ENCODE results near the gene STK38L. TPM values are rescaled to one million over a fixed set of nuclear protein-coding genes. Genes with fewer than 3 reads are reported as not detected.

Gene STK38L
- total and polyA plus RNA-seq, 2 of the 8 experiments (the other 6 are each of a cell fraction or from before 2014, with no cell fraction given), result 8.1 to 63.6 TPM

GRCh38 chr12:27332407-27332713, 88.3 kb downstream of the STK38L start:
- POLR2A ChIA-PET (ENCODE audit: partially characterized antibody), result interaction anchor here (0.8 to 2.3 kb wide), 10 partner anchors 8 to 394 kb away, joined by 3 to 11 read pairs (median 4); partner anchors contain the start of gene FGFR1OP2
- DNase-seq (ENCODE audit: low read depth in 1 of 2, low spot score in 2 of 2) (no peak), FAIRE-seq (no peak)
- H3K56ac ChIP-seq (replicated peaks; ENCODE audit: insufficient read length, low read depth, low read length), result no peak overlapping the region
- H4K20me1 ChIP-seq (replicated peaks in 1 of 2; ENCODE audit: control insufficient read depth in 1 of 2, insufficient read depth in 2 of 2, low read length in 2 of 2), result peaks cover 2 to 3% of the 10 kb centered on the region in 2 experiments
- H3K23me2 ChIP-seq (ENCODE audit: low read depth, low read length), result peaks cover 12% of the 10 kb centered on the region
- H3K9ac ChIP-seq (replicated peaks in 1 of 4; ENCODE audit: extremely low read depth in 1 of 4, low read depth in 3 of 4, low read length in 3 of 4), result peak overlapping the region in 3 of 4 experiments; percentile 31 to 77 (median 67); a peak in 5 of 7 replicates
- H3K4me3 ChIP-seq (ENCODE audit: extremely low read depth in 1 of 4, insufficient read depth in 2 of 4, low read depth in 3 of 4, low read length in 4 of 4), result peak overlapping the region; percentile 68 to 80 (median 71)
- peak overlapping the region; percentile 9; the same call in 1 of the 2 replicates for H2BK15ac ChIP-seq (ENCODE audit: low read length)
- WGBS, 2 experiments (ENCODE audit: extremely low coverage in 1 of 2, insufficient coverage in 1 of 2, insufficient read length in 1 of 2, insufficient replicate concordance in 2 of 2, low coverage in 1 of 2, low lambda C conversion rate in 2 of 2, missing lambda C conversion rate in 1 of 2), result 15% methylated on average over 10 of the region's 10 CpGs; no CpG with 5 or more reads in 1 of the 2 experiments
- peaks cover 0 to 28% of the 10 kb centered on the region in 2 experiments; a peak in 2 of 4 replicates for H3K79me2 ChIP-seq (ENCODE audit: control insufficient read depth in 1 of 2, insufficient read depth in 2 of 2, low read length in 2 of 2)
- no peak overlapping the region for H3K14ac ChIP-seq (ENCODE audit: insufficient read length)
- H4K91ac ChIP-seq (replicated peaks; ENCODE audit: insufficient read length, low read length), result no peak overlapping the region
- peaks cover 0 to 8% (median 2%) of the 10 kb centered on the region in 4 experiments; a peak in 5 of 7 replicates for H3K4me1 ChIP-seq (replicated peaks in 1 of 4; ENCODE audit: control insufficient read depth in 3 of 4, insufficient read depth in 4 of 4, low read length in 3 of 4)
- H3K23ac ChIP-seq (ENCODE audit: insufficient read length), result no peak overlapping the region
- H2BK5ac ChIP-seq (ENCODE audit: low read depth, low read length), result no peak overlapping the region
- H2BK120ac ChIP-seq (replicated peaks; ENCODE audit: low read depth, low read length), result no peak overlapping the region
- peaks cover 3 to 14% (median 7%) of the 10 kb centered on the region in 4 experiments for H3K27me3 ChIP-seq (replicated peaks in 1 of 4; ENCODE audit: control insufficient read depth in 3 of 4, extremely low read depth in 1 of 4, insufficient read depth in 3 of 4, low read length in 3 of 4)
- no peaks in the 10 kb centered on the region for H3K9me3 ChIP-seq (ENCODE audit: insufficient read depth in 2 of 2, low read depth in 1 of 2, low read length in 1 of 2)
- H3K79me1 ChIP-seq (ENCODE audit: low read depth, low read length), result peaks cover 3% of the 10 kb centered on the region; the same call in 1 of the 2 replicates
- peak overlapping the region; percentile 4; the same call in 1 of the 2 replicates for H2BK12ac ChIP-seq (ENCODE audit: low read depth, low read length)
- peak overlapping the region; percentile 93 for H2AFZ ChIP-seq (ENCODE audit: low read length)
- no peak overlapping the region; the same call in 1 of the 2 replicates for H3K27ac ChIP-seq (ENCODE audit: low read depth, low read length)
- H2AK5ac ChIP-seq (ENCODE audit: low read depth, low read length), result no peak overlapping the region
- H4K5ac ChIP-seq (ENCODE audit: insufficient read length, low read depth, low read length), result no peak overlapping the region
- no peak overlapping the region for H3K4ac ChIP-seq (replicated peaks; ENCODE audit: insufficient read length, low read depth, low read length)
- H4K8ac ChIP-seq (ENCODE audit: extremely low read depth, insufficient read depth, low read length), result no peak overlapping the region
- H2BK20ac ChIP-seq (ENCODE audit: low read length), result no peak overlapping the region
- H3K18ac ChIP-seq (ENCODE audit: extremely low read depth, low read length), result peak overlapping the region; percentile 42; the same call in 1 of the 2 replicates
- H3K36me3 ChIP-seq (ENCODE audit: control insufficient read depth in 2 of 4, insufficient read depth in 4 of 4, low read length in 3 of 4), result no peaks in the 10 kb centered on the region; a peak in 1 of 8 replicates
- CTCF ChIA-PET (ENCODE audit: partially characterized antibody), result no interaction called here
- H3K4me2 ChIP-seq (ENCODE audit: insufficient read depth in 1 of 2, low read depth in 2 of 2, low read length in 2 of 2), result peak overlapping the region; percentile 70 to 88
- TF ChIP-seq HDAC2 (IDR thresholded peaks at IDR 0.05; ENCODE audit: borderline replicate concordance in 1 of 2, low read depth in 2 of 2, low read length in 2 of 2) (no peak), RBBP5 (IDR thresholded peaks at IDR 0.05; ENCODE audit: borderline replicate concordance, low read depth, low read length) (no peak), RXRA (IDR thresholded peaks at IDR 0.05; ENCODE audit: insufficient read depth, low read depth, low read length) (no peak), SIRT6 (IDR thresholded peaks at IDR 0.05; ENCODE audit: low read length) (no peak), SP2 (IDR thresholded peaks at IDR 0.05; ENCODE audit: low read length) (no peak), ASH2L (IDR thresholded peaks at IDR 0.05; ENCODE audit: low read length) (no peak), KDM5A (IDR thresholded peaks at IDR 0.05; ENCODE audit: low read length) (no peak), ZNF274 (IDR thresholded peaks at IDR 0.05; ENCODE audit: borderline replicate concordance, extremely low read depth, low read length) (no peak), CBX5 (IDR thresholded peaks at IDR 0.05; ENCODE audit: low read depth, low read length) (no peak), HDAC6 (IDR thresholded peaks at IDR 0.05; ENCODE audit: low read depth, low read length) (no peak), E2F6 (IDR thresholded peaks at IDR 0.05) (no peak; the same call in 1 of the 2 replicates)

Measured in H1 (cell line).